Gastroesophageal sphincter (tissue), 3 donors: ENCODE measurements around the gene ADAM19.

Experiments
- CTCF ChIP-seq, 4 experiments: fragments of 200-600 bp in 2 of 4; fragments of 450-650 bp in 2 of 4; sonication (generic) in 1 of 4; IDR thresholded peaks; one replicate each; pipeline ENCODE4 v1.5.1; 2017 to 2019; ENCODE audit warnings: antibody characterized with exemption in 4 of 4, mild to moderate bottlenecking in 2 of 4, moderate library complexity in 2 of 4
- EP300 ChIP-seq: sonication (generic); formaldehyde crosslinking; IDR thresholded peaks from one replicate; pipeline ENCODE4 v1.6.1; 2017; ENCODE audit warnings: antibody characterized with exemption, mild to moderate bottlenecking
- POLR2A ChIP-seq, 2 donors: fragments of 450-650 bp; IDR thresholded peaks; one replicate each; pipeline ENCODE4 v1.6.1; 2017; ENCODE audit warnings: antibody characterized with exemption in 2 of 2, mild to moderate bottlenecking in 2 of 2, moderate library complexity in 1 of 2

GRCh38 chr5:157524887-157525286 is 50.7 kb downstream of the ADAM19 start:
- TF ChIP-seq CTCF (IDR thresholded peaks at IDR 0.05) (no peak), POLR2A (IDR thresholded peaks at IDR 0.05) (no peak), EP300 (no peak)
